Gastroesophageal sphincter (tissue), 3 donors: ENCODE measurements around the gene PLEKHA1.

ENCODE experiments used
- EP300 ChIP-seq: sonication (generic); formaldehyde crosslinking; IDR thresholded peaks from one replicate; pipeline ENCODE4 v1.6.1; 2017; ENCODE audit warnings: antibody characterized with exemption, mild to moderate bottlenecking
- POLR2A ChIP-seq, 2 donors: fragments of 450-650 bp; IDR thresholded peaks; one replicate each; pipeline ENCODE4 v1.6.1; 2017; ENCODE audit warnings: antibody characterized with exemption in 2 of 2, mild to moderate bottlenecking in 2 of 2, moderate library complexity in 1 of 2
- POLR2AphosphoS5 ChIP-seq: sonication (generic); formaldehyde crosslinking; IDR thresholded peaks from one replicate; pipeline ENCODE4 v1.6.1; 2017; ENCODE audit warnings: antibody characterized with exemption
- TF ChIP-seq, protein P1 (sequence below), 4 experiments: fragments of 200-600 bp in 2 of 4; fragments of 450-650 bp in 2 of 4; sonication (generic) in 1 of 4; IDR thresholded peaks; one replicate each; pipeline ENCODE4 v1.5.1; 2017 to 2019; ENCODE audit warnings: antibody characterized with exemption in 4 of 4, mild to moderate bottlenecking in 2 of 4, moderate library complexity in 2 of 4

DNA sequence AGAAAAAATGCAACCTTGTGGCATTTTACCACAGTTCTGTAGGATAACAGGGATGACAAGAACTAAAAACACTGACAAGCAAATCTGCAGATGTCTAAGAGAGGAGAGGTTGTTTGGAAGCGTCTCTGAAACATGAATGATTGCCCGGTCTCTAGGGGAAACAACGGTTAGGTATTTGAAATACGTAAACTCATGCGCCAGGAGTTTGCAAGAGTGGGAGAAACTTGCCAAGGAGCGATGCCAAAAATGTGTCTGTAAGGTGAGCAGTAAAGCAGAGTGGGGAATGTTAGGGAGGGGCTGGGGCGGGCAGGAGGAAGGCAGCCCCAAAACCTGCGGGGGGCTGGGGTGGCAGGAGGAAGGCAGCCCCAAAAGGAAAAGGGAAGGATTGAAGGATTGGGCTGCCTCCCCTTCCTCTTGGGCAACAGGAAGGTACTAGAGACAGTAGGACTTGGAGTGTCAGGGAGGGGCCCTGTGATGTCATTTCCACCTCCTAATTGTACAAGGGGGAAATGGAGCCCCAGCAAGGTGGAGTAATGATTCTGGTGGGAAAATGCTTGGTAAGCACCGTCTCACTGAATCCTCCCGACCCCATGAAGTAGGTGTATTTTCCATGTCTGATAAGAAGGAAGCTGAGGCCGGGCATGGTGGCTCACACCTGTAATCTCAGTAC lies 33.2 kb upstream of the PLEKHA1 start:
- TF ChIP-seq, protein P1, sequence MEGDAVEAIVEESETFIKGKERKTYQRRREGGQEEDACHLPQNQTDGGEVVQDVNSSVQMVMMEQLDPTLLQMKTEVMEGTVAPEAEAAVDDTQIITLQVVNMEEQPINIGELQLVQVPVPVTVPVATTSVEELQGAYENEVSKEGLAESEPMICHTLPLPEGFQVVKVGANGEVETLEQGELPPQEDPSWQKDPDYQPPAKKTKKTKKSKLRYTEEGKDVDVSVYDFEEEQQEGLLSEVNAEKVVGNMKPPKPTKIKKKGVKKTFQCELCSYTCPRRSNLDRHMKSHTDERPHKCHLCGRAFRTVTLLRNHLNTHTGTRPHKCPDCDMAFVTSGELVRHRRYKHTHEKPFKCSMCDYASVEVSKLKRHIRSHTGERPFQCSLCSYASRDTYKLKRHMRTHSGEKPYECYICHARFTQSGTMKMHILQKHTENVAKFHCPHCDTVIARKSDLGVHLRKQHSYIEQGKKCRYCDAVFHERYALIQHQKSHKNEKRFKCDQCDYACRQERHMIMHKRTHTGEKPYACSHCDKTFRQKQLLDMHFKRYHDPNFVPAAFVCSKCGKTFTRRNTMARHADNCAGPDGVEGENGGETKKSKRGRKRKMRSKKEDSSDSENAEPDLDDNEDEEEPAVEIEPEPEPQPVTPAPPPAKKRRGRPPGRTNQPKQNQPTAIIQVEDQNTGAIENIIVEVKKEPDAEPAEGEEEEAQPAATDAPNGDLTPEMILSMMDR (IDR thresholded peaks at IDR 0.05) = no peak
- no peak for TF ChIP-seq POLR2A (IDR thresholded peaks at IDR 0.05)
- no peak for TF ChIP-seq EP300
- TF ChIP-seq POLR2AphosphoS5 = peak; percentile 76
